Stimulated activated CD4-positive, alpha-beta T cell treated with anti-CD3 and anti-CD28 coated beads, Interleukin-2, amount 100 ng/mL, for 24 hours (primary cell): ENCODE results near the gene MCIDAS.
A peak's percentile ranks its signal among the peaks of the same experiment; 100 is the strongest.

ENCODE experiments used
- DNase-seq, 2 donors: peaks; one replicate each; pipeline ENCODE4 v3.0.0-alpha.2; 2020

MCIDAS gene

GRCh38 chr5:55222092-55222984 is 4.8 kb downstream of the MCIDAS start:
- DNase-seq = no peak

- no peak for DNase-seq
Measured at GRCh38 chr5:55220433-55221185, 6.5 kb downstream of the MCIDAS start.

- no peak for DNase-seq
Measured at GRCh38 chr5:55219770-55220169, 7.3 kb downstream of the MCIDAS start.

- DNase-seq = no peak
Measured at GRCh38 chr5:55218967-55219366, 8.1 kb downstream of the MCIDAS start.

- DNase-seq = no peak
Measured at GRCh38 chr5:55211184-55211874, 15.8 kb downstream of the MCIDAS start.

GRCh38 chr5:55205001-55205400 is 22.1 kb downstream of the MCIDAS start:
- DNase-seq = no peak

- DNase-seq = no peak
Measured at GRCh38 chr5:55191165-55191564, 36.0 kb downstream of the MCIDAS start.

GRCh38 chr5:55188656-55189540 is 38.2 kb downstream of the MCIDAS start:
- no peak for DNase-seq

GRCh38 chr5:55187370-55187769 is 39.7 kb downstream of the MCIDAS start:
- DNase-seq = no peak

GRCh38 chr5:55180016-55180415 is 47.1 kb downstream of the MCIDAS start:
- DNase-seq = no peak

GRCh38 chr5:55177078-55177477 is 50.0 kb downstream of the MCIDAS start:
- DNase-seq = no peak

GRCh38 chr5:55176176-55176818 is 50.8 kb downstream of the MCIDAS start:
- peak; percentile 22 to 51 for DNase-seq

GRCh38 chr5:55175781-55176175 is 51.3 kb downstream of the MCIDAS start:
- DNase-seq = no peak

GRCh38 chr5:55173687-55174230 is 53.4 kb downstream of the MCIDAS start:
- DNase-seq = peak in 1 of 2 donors; percentile 2

- peak; percentile 77 to 85 for DNase-seq
Measured at GRCh38 chr5:55172937-55173686, 54.0 kb downstream of the MCIDAS start, which contains the start of gene CDC20B. Gene CDC20B (minus strand): TSS chr5:55173177. CDS start chr5:55173000, 177 bp downstream.

- DNase-seq = peak; percentile 42 to 58
Measured at GRCh38 chr5:55172051-55172899, 54.8 kb downstream of the MCIDAS start.

GRCh38 chr5:55171471-55171870 is 55.6 kb downstream of the MCIDAS start:
- DNase-seq = no peak
